Activated CD8-positive, alpha-beta T cell treated with anti-CD3 and anti-CD28 coated beads for 36 hours (primary cell): Measurements from ENCODE around the gene MEPCE. TPM values are rescaled to one million over a fixed set of nuclear protein-coding genes. Genes with fewer than 3 reads are reported as not detected.
A peak's percentile ranks its signal among the peaks of the same experiment; 100 is the strongest.
"Not testable (repeated sequence)": the region's sequence is repeated elsewhere in the genome, so short reads cannot be mapped to it uniquely, and the experiment has no call there.

ENCODE experiments used
- ATAC-seq: fragments of 200-7000 bp; cut with Tn5 transposase; one replicate; pipeline ENCODE4 v1.10.0; 2021; ENCODE audit warnings: mild to moderate bottlenecking, moderate library complexity
- CTCF ChIA-PET: fragments of 350-600 bp; sonication (Branson Sonifier 250); formaldehyde crosslinking; loops from one replicate; lab custom pipeline; 2021; ENCODE audit warnings: antibody characterized with exemption; lab: Charles Lee
- POLR2A ChIA-PET: fragments of 350-600 bp; sonication (Branson Sonifier 250); formaldehyde crosslinking; loops from one replicate; lab custom pipeline; 2021; ENCODE audit warnings: antibody characterized with exemption; lab: Charles Lee
- DNase-seq: peaks from one replicate; pipeline ENCODE4 v3.0.0-alpha.2; 2020
- H3K27ac Mint-ChIP-seq: one replicate; pipeline ENCODE4 v1.8.0; 2021; ENCODE audit warnings: mild to moderate bottlenecking, mixed read lengths
- H3K27me3 Mint-ChIP-seq: one replicate; pipeline ENCODE4 v1.8.0; 2021; ENCODE audit warnings: mixed read lengths
- H3K36me3 Mint-ChIP-seq: one replicate; pipeline ENCODE4 v1.8.0; 2021; ENCODE audit warnings: low read depth, mixed read lengths
- H3K4me1 Mint-ChIP-seq: one replicate; pipeline ENCODE4 v1.8.0; 2021; ENCODE audit warnings: low read depth, mixed read lengths
- H3K4me3 Mint-ChIP-seq: one replicate; pipeline ENCODE4 v1.8.0; 2021; ENCODE audit warnings: mild to moderate bottlenecking, moderate library complexity, mixed read lengths
- H3K9me3 Mint-ChIP-seq: one replicate; pipeline ENCODE4 v1.8.0; 2021; ENCODE audit warnings: mixed read lengths
- CTCF ChIP-seq: fragments of 200-600 bp; IDR thresholded peaks from one replicate; pipeline ENCODE4 v1.8.0; 2022; ENCODE audit warnings: antibody characterized with exemption, mild to moderate bottlenecking
- intact Hi-C: fragments of 100-400 bp; cut with micrococcal nuclease; formaldehyde crosslinking; loops from one replicate; pipeline ENCODE4 v1.10.0; 2022
- total RNA-seq, 2 experiments: library from RNA; stranded (reverse); gene quantifications; one replicate each; pipeline ENCODE4 v1.2.3, GENCODE V29; 2021

The MEPCE gene
- total RNA-seq, 2 experiments from 2014 or later: 38.3 to 38.8 TPM

- no peak for DNase-seq
- Mint-ChIP-seq H3K27me3 (no peaks in the 10 kb centered on the region), H3K27ac (peak overlapping the region; percentile 52), H3K9me3 (no peaks in the 10 kb centered on the region), H3K36me3 (no peaks in the 10 kb centered on the region), H3K4me1 (peaks cover 18% of the 10 kb centered on the region), H3K4me3 (peak overlapping the region; percentile 7)
- ChIA-PET CTCF (interaction anchor here (1.0 to 3.2 kb wide), 5 partner anchors 10 to 256 kb away, joined by 3 to 12 read pairs (median 3); partner anchors contain the start of genes AGFG2 and POP7), POLR2A (interaction anchor here (1.0 to 1.6 kb wide), 4 partner anchors 13 to 37 kb away, joined by 3 to 7 read pairs (median 4); partner anchors contain the start of genes MEPCE and PPP1R35)
- no peak for ATAC-seq
- intact Hi-C loops: no loop called here
- TF ChIP-seq CTCF: no peak
These were observed 19.7 kb downstream of the MEPCE start for GRCh38 chr7:100449190-100449795.

GRCh38 chr7:100452513-100452912, 22.9 kb downstream of the MEPCE start:
- no peaks in the 10 kb centered on the region for H3K27me3 Mint-ChIP-seq
- POLR2A ChIA-PET: interaction anchor here (0.6 to 1.4 kb wide), 2 partner anchors 10 to 24 kb away, joined by 3 read pairs; partner anchors contain the start of gene ZCWPW1
- TF ChIP-seq CTCF: no peak
- H3K4me3 Mint-ChIP-seq: no peak overlapping the region
- H3K36me3 Mint-ChIP-seq: no peaks in the 10 kb centered on the region
- ATAC-seq (no peak), DNase-seq (no peak)
- peaks cover 16% of the 10 kb centered on the region for H3K4me1 Mint-ChIP-seq
- H3K9me3 Mint-ChIP-seq: no peaks in the 10 kb centered on the region
- CTCF ChIA-PET: interaction anchor here (0.9 to 3.5 kb wide), 2 partner anchors 17 to 31 kb away, joined by 3 to 20 read pairs; no protein-coding TSS in a partner anchor
- no peak overlapping the region for H3K27ac Mint-ChIP-seq
- intact Hi-C loops: no loop called here

GRCh38 chr7:100453854-100454253, 24.2 kb downstream of the MEPCE start:
- H3K9me3 Mint-ChIP-seq, H3K27ac Mint-ChIP-seq, H3K27me3 Mint-ChIP-seq, ATAC-seq, H3K36me3 Mint-ChIP-seq, H3K4me3 Mint-ChIP-seq, intact Hi-C loops, DNase-seq: not testable (repeated sequence)
- ChIA-PET CTCF (interaction anchor here (1.0 to 3.5 kb wide), 6 partner anchors 10 to 398 kb away, joined by 3 to 20 read pairs (median 8); partner anchors contain the start of genes FBXO24, LRCH4 and SLC12A9), POLR2A (interaction anchor here (1.0 to 3.3 kb wide), 3 partner anchors 9 to 24 kb away, joined by 3 to 12 read pairs (median 3); partner anchors contain the start of genes MEPCE and PPP1R35)
- peaks cover 21% of the 10 kb centered on the region for H3K4me1 Mint-ChIP-seq

GRCh38 chr7:100455206-100455605, 25.6 kb downstream of the MEPCE start:
- ChIA-PET POLR2A (interaction anchor here (0.6 to 3.3 kb wide), 6 partner anchors 8 to 162 kb away, joined by 3 to 12 read pairs (median 4); partner anchors contain the start of gene PPP1R35), CTCF (interaction anchor here (1.1 to 3.5 kb wide), 9 partner anchors 10 to 131 kb away, joined by 3 to 20 read pairs (median 4); partner anchors contain the start of genes FBXO24 and LRCH4)
- Mint-ChIP-seq H3K36me3 (peaks cover 2% of the 10 kb centered on the region), H3K4me3 (no peak overlapping the region), H3K9me3 (no peaks in the 10 kb centered on the region), H3K27me3 (no peaks in the 10 kb centered on the region), H3K4me1 (peaks cover 18% of the 10 kb centered on the region), H3K27ac (no peak overlapping the region)
- DNase-seq (no peak), ATAC-seq (no peak)
- intact Hi-C loops: no loop called here
- no peak for TF ChIP-seq CTCF

- TF ChIP-seq CTCF: no peak
- H3K4me3 Mint-ChIP-seq: no peak overlapping the region
- no peaks in the 10 kb centered on the region for H3K9me3 Mint-ChIP-seq
- no peaks in the 10 kb centered on the region for H3K27me3 Mint-ChIP-seq
- DNase-seq (no peak), ATAC-seq (no peak)
- POLR2A ChIA-PET: no interaction called here
- H3K27ac Mint-ChIP-seq: no peak overlapping the region
- CTCF ChIA-PET: interaction anchor here (1.0 kb wide), 1 partner anchor 249 kb away, joined by 3 read pairs; the partner anchor contains the start of gene POP7
- peaks cover 2% of the 10 kb centered on the region for H3K36me3 Mint-ChIP-seq
- peaks cover 14% of the 10 kb centered on the region for H3K4me1 Mint-ChIP-seq
- intact Hi-C loops: no loop called here
These were observed 26.9 kb downstream of the MEPCE start for GRCh38 chr7:100456562-100456961.
